Sigmoid colon (tissue), 7 donors: ENCODE results near the gene BDH2. TPM values are rescaled to one million over a fixed set of nuclear protein-coding genes. Genes with fewer than 3 reads are reported as not detected.

Source experiments
- DNase-seq: peaks from one replicate; pipeline ENCODE4 v3.0.0-alpha.2; 2019
- H3K27ac ChIP-seq, 4 donors: fragments of 200-600 bp; sonication (generic); one replicate each; pipeline ENCODE4 v1.5.1; 2016 to 2019; ENCODE audit warnings: mild to moderate bottlenecking in 1 of 4
- H3K27me3 ChIP-seq, 3 donors: fragments of 200-600 bp; sonication (generic); one replicate each; pipeline ENCODE4 v1.5.1; 2019; ENCODE audit warnings: mild to moderate bottlenecking in 1 of 3
- H3K36me3 ChIP-seq, 4 donors: fragments of 200-600 bp; sonication (generic); one replicate each; pipeline ENCODE4 v1.5.1; 2016 to 2019
- H3K4me1 ChIP-seq, 4 donors: fragments of 200-600 bp; sonication (generic); one replicate each; pipeline ENCODE4 v1.5.1; 2017 to 2019
- H3K4me3 ChIP-seq, 4 donors: fragments of 200-600 bp; sonication (generic); one replicate each; pipeline ENCODE4 v1.5.1; 2017 to 2019; ENCODE audit warnings: mild to moderate bottlenecking in 2 of 4, moderate library complexity in 1 of 4
- H3K9me3 ChIP-seq, 4 donors: fragments of 200-600 bp in 3 of 4; sonication (generic) in 3 of 4; one replicate each; pipeline versions ENCODE4 v1.5.1 to v1.6.1; 2013 to 2019
- EP300 ChIP-seq, 4 donors: sonication (generic); formaldehyde crosslinking; IDR thresholded peaks; one replicate each; pipeline ENCODE4 v1.6.1; 2017; ENCODE audit warnings: antibody characterized with exemption in 4 of 4
- POLR2A ChIP-seq, 2 donors: fragments of 450-650 bp; IDR thresholded peaks; one replicate each; pipeline ENCODE4 v1.6.1; 2016; ENCODE audit warnings: antibody characterized with exemption in 2 of 2, mild to moderate bottlenecking in 2 of 2, moderate library complexity in 2 of 2
- POLR2AphosphoS5 ChIP-seq, 4 donors: sonication (generic); formaldehyde crosslinking; IDR thresholded peaks; one replicate each; pipeline ENCODE4 v1.6.1; 2017; ENCODE audit warnings: antibody characterized with exemption in 4 of 4
- WGBS, 2 donors: extraction: QIAGEN DNeasy Blood & Tissue Kit; methylation state at CpG; one replicate each; pipeline ENCODE4 v1.1.7; 2013; 5-methylcytosine and 5-hydroxymethylcytosine counted together
- intact Hi-C: fragments of 100-400 bp; cut with DNase I; formaldehyde crosslinking; loops from one replicate; pipeline ENCODE4 v1.15.1; 2023
- polyA plus RNA-seq, 3 donors: library from polyadenylated mRNA; stranded (reverse); fragments of 200-250 nt; gene quantifications; one replicate each; pipeline ENCODE4 v1.2.3, GENCODE V29; 2013
- total RNA-seq, 4 donors: library from RNA; depleted of rRNA; stranded (reverse); fragments of >200 nt; gene quantifications; one replicate each; pipeline ENCODE4 v1.1.0, GENCODE V29; 2016
- TF ChIP-seq, protein P1 (sequence below), 4 experiments: fragments of 450-650 bp in 3 of 4; fragments of 200-600 bp in 1 of 4; IDR thresholded peaks; one replicate each; pipeline ENCODE4 v1.5.1; 2016 to 2019; ENCODE audit warnings: antibody characterized with exemption in 4 of 4, mild to moderate bottlenecking in 3 of 4, moderate library complexity in 2 of 4
- donor health status: healthy with polysubstance abuse.
- donor health status: Bipolar disorder and iron deficiency.
- donor health status: healthy.

The BDH2 gene
- total and polyA plus RNA-seq, 7 donors = 31.7 to 62.7 (median 50.7) TPM

GRCh38 chr4:103044183-103044582, 55.5 kb downstream of the BDH2 start:
- DNase-seq = no peak
- H3K36me3 ChIP-seq = peaks cover 0 to 34% (median 3%) of the 10 kb centered on the region in 4 donors
- TF ChIP-seq, protein P1, sequence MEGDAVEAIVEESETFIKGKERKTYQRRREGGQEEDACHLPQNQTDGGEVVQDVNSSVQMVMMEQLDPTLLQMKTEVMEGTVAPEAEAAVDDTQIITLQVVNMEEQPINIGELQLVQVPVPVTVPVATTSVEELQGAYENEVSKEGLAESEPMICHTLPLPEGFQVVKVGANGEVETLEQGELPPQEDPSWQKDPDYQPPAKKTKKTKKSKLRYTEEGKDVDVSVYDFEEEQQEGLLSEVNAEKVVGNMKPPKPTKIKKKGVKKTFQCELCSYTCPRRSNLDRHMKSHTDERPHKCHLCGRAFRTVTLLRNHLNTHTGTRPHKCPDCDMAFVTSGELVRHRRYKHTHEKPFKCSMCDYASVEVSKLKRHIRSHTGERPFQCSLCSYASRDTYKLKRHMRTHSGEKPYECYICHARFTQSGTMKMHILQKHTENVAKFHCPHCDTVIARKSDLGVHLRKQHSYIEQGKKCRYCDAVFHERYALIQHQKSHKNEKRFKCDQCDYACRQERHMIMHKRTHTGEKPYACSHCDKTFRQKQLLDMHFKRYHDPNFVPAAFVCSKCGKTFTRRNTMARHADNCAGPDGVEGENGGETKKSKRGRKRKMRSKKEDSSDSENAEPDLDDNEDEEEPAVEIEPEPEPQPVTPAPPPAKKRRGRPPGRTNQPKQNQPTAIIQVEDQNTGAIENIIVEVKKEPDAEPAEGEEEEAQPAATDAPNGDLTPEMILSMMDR (IDR thresholded peaks at IDR 0.05) = no peak
- TF ChIP-seq POLR2A (IDR thresholded peaks at IDR 0.05) (no peak), EP300 (IDR thresholded peaks at IDR 0.05) (no peak), POLR2AphosphoS5 (IDR thresholded peaks at IDR 0.05) (no peak)
- H3K4me1 ChIP-seq = no peaks in the 10 kb centered on the region
- H3K27ac ChIP-seq = no peak overlapping the region
- intact Hi-C loops = no loop called here
- no peaks in the 10 kb centered on the region for H3K27me3 ChIP-seq
- 90 to 91% methylated on average over 2 of the region's 2 CpGs for WGBS, 2 donors
- no peak overlapping the region for H3K4me3 ChIP-seq
- no peaks in the 10 kb centered on the region for H3K9me3 ChIP-seq

- H3K4me1 ChIP-seq = no peaks in the 10 kb centered on the region
- no peak for DNase-seq
- H3K27ac ChIP-seq = no peak overlapping the region
- whole genome bisulfite sequencing, 2 donors = 96 to 97% methylated on average over 2 of the region's 2 CpGs
- H3K27me3 ChIP-seq = no peaks in the 10 kb centered on the region
- no peak overlapping the region for H3K4me3 ChIP-seq
- no peaks in the 10 kb centered on the region for H3K9me3 ChIP-seq
- intact Hi-C loops = no loop called here
- TF ChIP-seq, protein P1 (IDR thresholded peaks at IDR 0.05) = no peak
- TF ChIP-seq POLR2AphosphoS5 (IDR thresholded peaks at IDR 0.05) (no peak), POLR2A (IDR thresholded peaks at IDR 0.05) (no peak), EP300 (IDR thresholded peaks at IDR 0.05) (no peak)
- H3K36me3 ChIP-seq = peaks cover 0 to 5% (median 0%) of the 10 kb centered on the region in 4 donors
Measured at GRCh38 chr4:103036169-103036568, 63.5 kb downstream of the BDH2 start.

DNA sequence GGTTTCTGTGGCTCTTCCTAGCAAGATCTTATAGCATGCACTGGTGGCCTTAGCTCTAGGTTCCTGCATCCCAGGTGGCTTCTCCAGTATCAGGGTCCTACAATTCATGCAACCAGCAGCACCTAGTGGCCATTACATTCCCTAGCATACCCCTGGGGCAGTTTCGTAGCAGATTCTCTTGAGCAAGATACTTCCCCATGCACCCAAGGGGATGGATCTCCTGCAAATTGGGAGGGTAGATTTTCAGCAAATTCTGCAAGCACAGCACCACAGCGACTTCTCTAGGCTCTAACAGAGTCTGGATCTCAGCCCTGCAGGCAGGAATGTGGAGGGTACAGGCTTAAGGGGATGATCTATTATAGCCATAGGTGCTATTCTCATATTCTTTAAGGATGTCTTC, 67.1 kb downstream of the BDH2 start:
- no peaks in the 10 kb centered on the region for H3K9me3 ChIP-seq
- WGBS, 2 donors = 66 to 78% methylated on average over 2 of the region's 2 CpGs
- intact Hi-C loops = no loop called here
- no peak for TF ChIP-seq POLR2AphosphoS5 (IDR thresholded peaks at IDR 0.05)
- no peak for TF ChIP-seq POLR2A (IDR thresholded peaks at IDR 0.05)
- TF ChIP-seq, protein P1 (IDR thresholded peaks at IDR 0.05) = no peak
- no peak for TF ChIP-seq EP300 (IDR thresholded peaks at IDR 0.05)
- no peak overlapping the region for H3K27ac ChIP-seq
- no peaks in the 10 kb centered on the region for H3K4me1 ChIP-seq
- no peak overlapping the region for H3K4me3 ChIP-seq
- H3K36me3 ChIP-seq = peaks cover 0 to 17% (median 0%) of the 10 kb centered on the region in 4 donors
- no peaks in the 10 kb centered on the region for H3K27me3 ChIP-seq
- DNase-seq = no peak

GRCh38 chr4:103030791-103031190, 68.8 kb downstream of the BDH2 start:
- Histone ChIP-seq H3K9me3 (no peaks in the 10 kb centered on the region), H3K4me3 (no peak overlapping the region), H3K27me3 (no peaks in the 10 kb centered on the region), H3K36me3 (peaks cover 0 to 17% (median 0%) of the 10 kb centered on the region in 4 donors), H3K27ac (no peak overlapping the region), H3K4me1 (no peaks in the 10 kb centered on the region)
- no peak for DNase-seq
- intact Hi-C loops = no loop called here
- 96 to 97% methylated on average over 3 of the region's 3 CpGs for WGBS, 2 donors
- TF ChIP-seq POLR2AphosphoS5 (IDR thresholded peaks at IDR 0.05) (no peak), EP300 (IDR thresholded peaks at IDR 0.05) (no peak), POLR2A (IDR thresholded peaks at IDR 0.05) (no peak)
- TF ChIP-seq, protein P1 (IDR thresholded peaks at IDR 0.05) = no peak

DNA sequence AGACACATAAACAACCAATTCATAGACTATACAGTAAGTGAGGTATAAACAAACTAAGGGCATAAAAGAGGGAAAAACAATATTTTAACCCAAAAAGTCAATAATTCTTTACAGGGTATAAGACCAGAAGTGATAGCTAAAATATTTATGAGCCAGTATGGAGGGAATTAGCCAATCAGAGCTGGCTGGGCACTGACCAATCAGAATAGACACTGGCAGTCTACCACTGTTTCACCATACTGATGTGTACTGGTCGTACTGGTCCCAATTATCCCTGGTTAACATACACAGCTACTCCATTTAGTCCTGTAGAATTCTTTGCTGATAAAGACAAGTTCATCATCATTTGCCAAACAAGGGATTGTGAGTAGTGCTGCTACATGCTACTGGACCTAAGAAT, 70.3 kb downstream of the BDH2 start:
- peaks cover 0 to 17% (median 0%) of the 10 kb centered on the region in 4 donors for H3K36me3 ChIP-seq
- no peaks in the 10 kb centered on the region for H3K9me3 ChIP-seq
- intact Hi-C loops = no loop called here
- 90% methylated on average over 1 of the region's 1 CpG for WGBS, 2 donors
- DNase-seq = no peak
- H3K4me3 ChIP-seq = no peak overlapping the region
- no peaks in the 10 kb centered on the region for H3K4me1 ChIP-seq
- no peak for TF ChIP-seq POLR2A (IDR thresholded peaks at IDR 0.05)
- no peak for TF ChIP-seq EP300 (IDR thresholded peaks at IDR 0.05)
- TF ChIP-seq, protein P1 (IDR thresholded peaks at IDR 0.05) = no peak
- no peak for TF ChIP-seq POLR2AphosphoS5 (IDR thresholded peaks at IDR 0.05)
- no peak overlapping the region for H3K27ac ChIP-seq
- no peaks in the 10 kb centered on the region for H3K27me3 ChIP-seq
